HG02970 (cell line): Measurements from ENCODE around the gene UBE2S.
"Not testable (repeated sequence)": the region's sequence is repeated elsewhere in the genome, so short reads cannot be mapped to it uniquely, and the experiment has no call there.

Experiments
- ATAC-seq: cut with Tn5 transposase; IDR thresholded peaks from one replicate; pipeline ENCODE4 v1.9.1; 2021; ENCODE audit warnings: mild to moderate bottlenecking, moderate library complexity, moderate number of reproducible peaks; ENCODE audit not compliant: unreplicated experiment, low FRiP score

UBE2S gene

DNA sequence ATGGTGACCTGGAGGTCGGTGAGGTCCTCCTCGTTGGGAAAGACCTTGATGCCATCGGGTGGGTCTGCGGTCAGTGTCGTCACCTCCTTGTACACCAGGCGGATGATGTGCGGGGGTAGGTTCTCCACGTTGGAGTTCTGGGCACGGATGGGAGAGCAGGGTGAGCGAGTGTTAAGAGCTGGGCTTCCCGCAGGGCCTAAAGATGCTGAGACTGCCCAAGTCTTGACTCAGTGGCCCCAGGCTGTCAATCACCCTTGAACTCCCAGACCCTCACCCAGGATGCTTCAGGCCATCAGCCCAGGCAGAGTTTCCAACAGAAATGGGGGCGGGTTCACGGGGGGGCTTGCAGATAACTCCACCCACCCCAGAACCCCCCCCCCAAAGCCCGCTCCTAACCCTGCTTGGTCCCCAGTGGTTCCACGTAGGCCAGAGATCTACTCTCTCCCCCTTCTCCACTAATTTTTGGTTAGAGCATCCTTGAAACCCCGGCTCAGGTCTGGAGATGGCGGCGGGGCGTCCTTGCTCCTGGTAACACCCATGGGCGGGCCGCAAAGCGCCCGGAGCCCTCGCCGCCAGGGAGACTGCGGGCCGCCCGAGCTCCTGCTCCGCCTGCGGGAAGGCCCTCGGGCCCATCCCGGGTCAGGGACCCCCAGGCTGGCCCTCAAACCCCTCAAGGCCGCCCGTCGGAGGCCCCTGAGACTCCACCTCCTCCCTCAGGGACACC, 600 bp downstream of the UBE2S start:
- peak; percentile 1 for ATAC-seq

DNA sequence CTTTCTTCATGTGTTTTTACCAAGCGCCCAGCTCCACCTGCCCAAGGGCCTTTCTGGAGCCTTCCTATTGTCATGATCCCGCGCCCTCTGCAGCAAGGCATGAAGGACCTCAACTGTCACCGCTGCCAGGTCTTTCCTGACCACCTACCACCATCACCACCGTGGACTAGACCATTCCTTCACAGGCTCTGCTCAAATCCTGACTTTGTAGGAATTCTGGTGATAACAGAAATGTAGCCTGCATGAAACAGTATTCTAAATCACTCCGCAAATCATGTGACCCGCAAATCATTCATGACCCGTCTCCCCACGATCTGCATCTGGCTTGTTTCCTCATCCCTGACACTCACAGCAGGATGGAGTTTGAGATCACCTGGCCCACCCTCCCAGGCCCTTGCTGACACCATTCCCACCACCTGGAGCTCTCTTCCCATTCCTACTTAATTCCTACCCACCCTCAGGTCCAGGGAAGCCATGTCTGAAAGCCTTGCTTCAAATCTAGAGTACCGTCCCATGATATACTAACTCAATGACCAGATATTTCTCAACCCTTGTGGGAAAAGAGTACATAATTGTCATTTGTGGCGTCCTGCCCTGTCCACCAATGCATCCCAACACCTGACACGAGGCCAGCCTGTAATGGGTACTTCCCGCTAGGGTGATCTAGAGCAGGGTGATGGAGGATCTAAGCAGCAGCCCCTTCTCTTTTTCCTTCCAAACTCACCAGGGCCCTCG, 1.3 kb downstream of the UBE2S start:
- ATAC-seq = no peak

GRCh38 chr19:55405638-55406037, 1.9 kb downstream of the UBE2S start:
- ATAC-seq = no peak

GRCh38 chr19:55402509-55402908, 5.1 kb downstream of the UBE2S start:
- ATAC-seq = no peak

GRCh38 chr19:55401390-55401789, 6.2 kb downstream of the UBE2S start:
- not testable (repeated sequence) for ATAC-seq

DNA sequence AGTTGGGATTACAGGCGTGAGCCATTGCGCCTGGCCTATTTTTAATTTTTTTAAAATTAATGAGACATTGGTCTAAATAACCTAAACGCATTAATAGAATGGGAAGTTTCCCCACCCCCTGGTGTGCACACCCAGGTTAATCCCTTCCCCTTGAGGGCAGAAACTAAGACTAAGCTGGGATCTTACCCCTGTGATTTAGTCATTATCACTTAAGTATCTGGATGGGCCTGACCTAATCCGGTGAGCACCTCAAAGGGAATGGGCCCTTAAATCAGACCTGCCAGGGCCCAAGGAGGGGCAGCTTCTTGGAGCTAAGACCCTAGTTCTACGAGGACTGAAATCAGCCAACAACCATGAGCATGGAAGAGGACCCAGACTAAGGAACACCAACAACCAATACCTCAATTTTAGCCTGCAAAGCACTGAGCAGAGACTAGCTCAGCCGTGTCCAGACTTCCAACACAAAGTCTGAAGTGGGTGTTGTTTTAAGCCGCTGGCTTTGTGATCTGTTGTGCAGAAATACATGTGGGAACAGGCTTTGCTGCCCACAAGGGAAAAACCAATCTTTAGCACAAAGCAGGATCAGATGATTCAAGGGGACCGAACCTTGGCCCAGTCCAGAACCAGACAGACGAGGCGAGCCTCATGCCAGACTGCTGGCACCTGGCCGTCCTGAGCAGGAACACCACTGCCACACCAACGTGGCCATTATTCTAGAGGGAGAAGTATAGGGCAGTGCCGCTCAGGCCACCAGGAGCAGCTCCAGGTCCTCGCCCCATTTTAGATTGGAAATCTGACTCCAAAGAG, 7.1 kb downstream of the UBE2S start:
- no peak for ATAC-seq

DNA sequence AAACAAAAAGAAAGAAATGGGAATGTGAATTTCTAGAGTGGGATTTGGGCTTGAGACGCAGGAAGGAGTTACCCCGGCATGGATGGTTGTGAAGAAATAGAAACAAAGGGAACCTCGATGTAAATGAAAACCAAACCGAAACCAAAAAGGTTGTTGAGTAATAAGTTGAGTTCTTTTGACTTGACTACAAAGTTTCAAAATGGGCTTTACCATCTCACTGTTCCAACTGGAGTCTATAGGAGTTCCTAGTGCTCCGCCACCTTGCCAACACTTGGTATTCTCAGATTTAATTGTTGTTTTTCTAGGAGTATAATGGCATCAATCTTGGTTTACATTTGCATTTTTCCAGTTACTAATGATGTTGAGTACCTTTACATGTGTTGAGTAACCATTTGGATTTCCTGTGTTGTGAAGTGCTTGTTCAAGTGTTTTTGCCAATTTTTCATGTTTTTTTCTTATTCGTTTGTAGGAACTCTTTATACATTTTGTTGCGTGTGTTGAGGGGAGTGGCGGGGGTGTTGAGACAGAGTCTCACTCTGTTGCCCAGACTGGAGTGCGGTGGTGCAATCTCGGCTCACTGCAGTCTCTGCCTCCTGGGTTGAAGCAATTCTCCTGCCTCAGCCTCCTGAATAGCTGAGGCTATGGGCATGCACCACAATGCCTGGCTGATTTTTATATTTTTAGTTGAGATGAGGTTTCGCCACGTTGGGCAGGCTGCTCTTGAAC, 9.2 kb downstream of the UBE2S start:
- no peak for ATAC-seq

GRCh38 chr19:55392820-55393761, 14.5 kb downstream of the UBE2S start:
- no peak for ATAC-seq

GRCh38 chr19:55391702-55392615, 15.6 kb downstream of the UBE2S start:
- no peak for ATAC-seq

GRCh38 chr19:55391191-55391670, 16.4 kb downstream of the UBE2S start:
- no peak for ATAC-seq

GRCh38 chr19:55390461-55390880, 17.1 kb downstream of the UBE2S start:
- ATAC-seq = no peak

GRCh38 chr19:55389386-55390317, 17.9 kb downstream of the UBE2S start:
- ATAC-seq = no peak

GRCh38 chr19:55387736-55388497, 19.7 kb downstream of the UBE2S start:
- ATAC-seq = no peak

DNA sequence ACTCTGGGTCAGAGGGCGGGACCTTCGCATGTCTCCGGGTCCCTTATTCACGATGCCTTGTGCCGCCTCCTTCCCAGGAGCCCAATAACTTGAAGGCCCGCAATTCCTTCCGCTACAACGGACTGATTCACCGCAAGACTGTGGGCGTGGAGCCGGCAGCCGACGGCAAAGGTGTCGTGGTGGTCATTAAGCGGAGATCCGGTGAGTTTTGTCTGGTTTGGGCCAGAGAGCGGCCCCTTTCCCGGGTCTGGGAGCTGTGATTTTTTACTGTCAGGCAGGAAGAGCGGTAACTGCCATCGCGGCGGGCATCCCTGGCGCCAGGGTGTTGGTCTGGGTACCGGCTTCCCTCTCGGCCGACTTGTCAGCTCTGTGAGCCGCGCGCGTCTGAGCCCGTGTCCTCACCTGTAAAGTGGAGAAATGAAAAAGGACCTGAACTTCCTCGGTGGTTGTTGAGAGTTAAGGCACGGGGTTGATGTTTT, 21.1 kb downstream of the UBE2S start:
- ATAC-seq = no peak

- ATAC-seq = peak; percentile 72
Observed at GRCh38 chr19:55385724-55386492, 21.7 kb downstream of the UBE2S start, which contains the start of gene RPL28. TSS of gene RPL28 (plus strand) at chr19:55385932. CDS start at chr19:55386358, 426 bp downstream.
